Measurements from ENCODE around the gene EFL1.
"Not testable (repeated sequence)": the region's sequence is repeated elsewhere in the genome, so short reads cannot be mapped to it uniquely, and the experiment has no call there.

Gene EFL1

DNA sequence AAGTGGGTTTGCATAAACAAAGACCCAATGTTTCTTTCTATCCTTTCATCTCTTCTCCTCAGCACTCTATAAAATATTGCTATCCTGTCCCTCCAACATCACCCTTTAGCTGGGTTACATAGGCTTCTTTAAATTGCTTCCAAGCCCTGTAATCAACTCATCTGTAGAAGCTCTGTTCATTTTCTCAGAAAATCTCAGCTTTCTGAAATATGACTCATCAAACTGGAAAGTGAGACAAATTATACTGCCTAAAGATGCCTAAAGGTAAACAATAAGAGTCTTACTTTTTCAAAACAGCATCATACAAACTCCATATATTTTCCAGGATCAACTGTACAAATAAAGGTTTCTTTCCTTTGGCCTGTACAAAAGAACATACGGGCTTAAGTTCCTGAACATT lies 33.8 kb downstream of the EFL1 start:
- no peak overlapping the region for H3K14ac ChIP-seq (ENCODE audit: low read length in 2 of 2)
- H3K9me3 ChIP-seq (ENCODE audit: control insufficient read depth, low read length): no peaks in the 10 kb centered on the region
- H4K91ac ChIP-seq (ENCODE audit: low read length): no peak overlapping the region
- H3K18ac ChIP-seq (ENCODE audit: low read depth in 1 of 2, low read length in 2 of 2): no peak overlapping the region
- no peak overlapping the region for H2BK12ac ChIP-seq (ENCODE audit: low read length in 2 of 2)
- no peak overlapping the region for H3K23ac ChIP-seq (ENCODE audit: low read length in 2 of 2)
- peaks cover 0 to 60% of the 10 kb centered on the region in 2 experiments for H3K36me3 ChIP-seq (ENCODE audit: control insufficient read depth in 1 of 2, insufficient read depth in 2 of 2, low read depth in 1 of 2, low read length in 2 of 2)
- no peak overlapping the region for H3K4me2 ChIP-seq (ENCODE audit: low read length, poor library complexity, severe bottlenecking)
- WGBS: 100% methylated on average over 1 of the region's 1 CpG
- H3K4me3 ChIP-seq (ENCODE audit: insufficient read depth in 1 of 2, low read depth in 1 of 2, low read length in 2 of 2): no peak overlapping the region
- no peak overlapping the region for H2AK5ac ChIP-seq (ENCODE audit: low read length, severe bottlenecking)
- H3K79me1 ChIP-seq (replicated peaks; ENCODE audit: low read length, poor library complexity, severe bottlenecking): no peaks in the 10 kb centered on the region
- no peak overlapping the region for H4K8ac ChIP-seq (ENCODE audit: low read length)
- no peak overlapping the region for H3K4ac ChIP-seq (ENCODE audit: low read depth in 1 of 2, low read length in 2 of 2)
- H3K9ac ChIP-seq (ENCODE audit: low read length): no peak overlapping the region
- H2BK5ac ChIP-seq (ENCODE audit: low read depth, low read length, poor library complexity, severe bottlenecking): no peak overlapping the region
- H2BK120ac ChIP-seq (ENCODE audit: low read depth, low read length): no peak overlapping the region
- no peaks in the 10 kb centered on the region for H3K4me1 ChIP-seq (ENCODE audit: control insufficient read depth, insufficient read depth, low read depth, low read length)
- H2AFZ ChIP-seq (ENCODE audit: low read depth, low read length): no peak overlapping the region
- no peak overlapping the region for H2BK15ac ChIP-seq (ENCODE audit: low read depth, poor library complexity, severe bottlenecking)
- no peak overlapping the region for H3K27ac ChIP-seq (ENCODE audit: low read length, poor library complexity, severe bottlenecking)
- H3K27me3 ChIP-seq (ENCODE audit: control insufficient read depth in 1 of 2, insufficient read depth in 1 of 2, low read length in 2 of 2): no peaks in the 10 kb centered on the region
- peak; percentile 22 for DNase-seq

DNA sequence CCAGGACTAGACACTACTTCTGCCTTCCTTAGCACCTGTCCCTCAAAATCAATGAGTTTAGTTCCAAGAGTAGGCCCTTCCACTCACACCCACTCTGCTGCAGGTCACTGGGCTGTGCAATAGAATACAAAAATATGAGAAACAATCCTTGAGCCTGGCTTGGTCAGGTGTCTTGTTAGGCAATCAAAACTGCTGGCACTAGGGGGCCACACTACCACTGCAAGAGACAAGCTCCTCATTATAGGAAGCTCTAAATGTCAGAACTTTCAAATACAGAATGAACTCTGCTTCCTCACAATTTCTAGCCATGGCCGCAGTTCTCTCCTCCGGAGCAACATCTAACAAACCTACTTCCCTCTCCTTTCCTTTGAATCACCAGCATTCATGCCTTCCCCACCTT lies 41.0 kb downstream of the EFL1 start:
- not testable (repeated sequence) for H3K4me1 ChIP-seq (ENCODE audit: control insufficient read depth, insufficient read depth, low read depth, low read length); H3K14ac ChIP-seq (ENCODE audit: low read length in 2 of 2); H3K27ac ChIP-seq (ENCODE audit: low read length, poor library complexity, severe bottlenecking); H2AK5ac ChIP-seq (ENCODE audit: low read length, severe bottlenecking); H2BK120ac ChIP-seq (ENCODE audit: low read depth, low read length); H3K4me2 ChIP-seq (ENCODE audit: low read length, poor library complexity, severe bottlenecking); H4K91ac ChIP-seq (ENCODE audit: low read length); H2BK5ac ChIP-seq (ENCODE audit: low read depth, low read length, poor library complexity, severe bottlenecking); H3K9me3 ChIP-seq (ENCODE audit: control insufficient read depth, low read length); H3K9ac ChIP-seq (ENCODE audit: low read length); H2BK12ac ChIP-seq (ENCODE audit: low read length in 2 of 2); H3K4ac ChIP-seq (ENCODE audit: low read depth in 1 of 2, low read length in 2 of 2); DNase-seq; H3K23ac ChIP-seq (ENCODE audit: low read length in 2 of 2); H2BK15ac ChIP-seq (ENCODE audit: low read depth, poor library complexity, severe bottlenecking); H2AFZ ChIP-seq (ENCODE audit: low read depth, low read length); H3K4me3 ChIP-seq (ENCODE audit: insufficient read depth in 1 of 2, low read depth in 1 of 2, low read length in 2 of 2); H4K8ac ChIP-seq (ENCODE audit: low read length); H3K27me3 ChIP-seq (ENCODE audit: control insufficient read depth in 1 of 2, insufficient read depth in 1 of 2, low read length in 2 of 2); H3K79me1 ChIP-seq (replicated peaks; ENCODE audit: low read length, poor library complexity, severe bottlenecking); H3K18ac ChIP-seq (ENCODE audit: low read depth in 1 of 2, low read length in 2 of 2)
- H3K36me3 ChIP-seq (ENCODE audit: control insufficient read depth in 1 of 2, insufficient read depth in 2 of 2, low read depth in 1 of 2, low read length in 2 of 2): peaks cover 2 to 64% of the 10 kb centered on the region in 2 experiments
- 98% methylated on average over 2 of the region's 2 CpGs for WGBS

DNA sequence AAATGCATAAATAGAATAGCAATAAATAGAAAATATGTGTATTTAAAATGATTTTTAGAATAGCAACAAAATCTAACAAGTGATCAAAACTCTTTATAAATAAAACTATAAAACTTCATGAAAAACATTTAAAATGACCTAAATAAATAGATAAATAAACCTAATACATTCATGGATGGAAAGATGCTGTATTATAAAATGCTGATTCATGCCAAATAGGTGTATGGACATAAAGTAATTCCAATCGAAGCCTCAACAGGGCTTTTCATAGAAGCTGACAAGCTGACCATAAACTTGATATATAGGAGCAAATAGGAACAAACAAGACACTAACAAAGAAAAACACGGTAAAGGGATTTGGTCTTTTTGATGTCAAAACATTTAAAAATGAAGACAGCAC lies 46.4 kb downstream of the EFL1 start:
- peaks cover 2 to 48% of the 10 kb centered on the region in 2 experiments for H3K36me3 ChIP-seq (ENCODE audit: control insufficient read depth in 1 of 2, insufficient read depth in 2 of 2, low read depth in 1 of 2, low read length in 2 of 2)
- not testable (repeated sequence) for DNase-seq; H4K8ac ChIP-seq (ENCODE audit: low read length); H4K91ac ChIP-seq (ENCODE audit: low read length); H3K9ac ChIP-seq (ENCODE audit: low read length); H2BK120ac ChIP-seq (ENCODE audit: low read depth, low read length); H3K23ac ChIP-seq (ENCODE audit: low read length in 2 of 2); H3K4me2 ChIP-seq (ENCODE audit: low read length, poor library complexity, severe bottlenecking); H3K14ac ChIP-seq (ENCODE audit: low read length in 2 of 2); H2BK15ac ChIP-seq (ENCODE audit: low read depth, poor library complexity, severe bottlenecking); H3K9me3 ChIP-seq (ENCODE audit: control insufficient read depth, low read length); H2AFZ ChIP-seq (ENCODE audit: low read depth, low read length); H3K4me1 ChIP-seq (ENCODE audit: control insufficient read depth, insufficient read depth, low read depth, low read length); H3K4ac ChIP-seq (ENCODE audit: low read depth in 1 of 2, low read length in 2 of 2); H2AK5ac ChIP-seq (ENCODE audit: low read length, severe bottlenecking); H3K4me3 ChIP-seq (ENCODE audit: insufficient read depth in 1 of 2, low read depth in 1 of 2, low read length in 2 of 2); H2BK5ac ChIP-seq (ENCODE audit: low read depth, low read length, poor library complexity, severe bottlenecking); H2BK12ac ChIP-seq (ENCODE audit: low read length in 2 of 2); H3K18ac ChIP-seq (ENCODE audit: low read depth in 1 of 2, low read length in 2 of 2); H3K27ac ChIP-seq (ENCODE audit: low read length, poor library complexity, severe bottlenecking); H3K27me3 ChIP-seq (ENCODE audit: control insufficient read depth in 1 of 2, insufficient read depth in 1 of 2, low read length in 2 of 2); H3K79me1 ChIP-seq (replicated peaks; ENCODE audit: low read length, poor library complexity, severe bottlenecking)
- no CpG with 5 or more reads among the region's 2 CpGs for WGBS

DNA sequence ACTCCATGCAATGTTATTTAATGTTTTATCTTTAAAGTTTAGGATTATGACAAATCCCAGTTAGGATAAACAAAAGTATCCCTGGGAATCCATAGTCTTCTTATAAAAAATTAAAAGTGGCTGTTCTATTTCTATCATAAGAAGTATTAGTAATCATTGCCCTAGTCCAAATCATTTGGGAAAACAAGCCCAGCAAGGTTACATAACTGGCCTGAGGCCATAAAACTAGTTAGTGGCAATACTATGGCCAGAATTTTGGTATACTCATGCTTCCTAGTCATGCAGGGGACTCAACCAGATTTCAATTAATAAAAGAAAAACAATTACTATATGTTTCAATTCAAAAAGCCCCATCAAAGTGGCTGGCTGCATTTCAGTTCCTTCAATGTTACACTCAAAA lies 50.3 kb downstream of the EFL1 start:
- not testable (repeated sequence) for H3K4me3 ChIP-seq (ENCODE audit: insufficient read depth in 1 of 2, low read depth in 1 of 2, low read length in 2 of 2); DNase-seq; H3K4ac ChIP-seq (ENCODE audit: low read depth in 1 of 2, low read length in 2 of 2); H3K9ac ChIP-seq (ENCODE audit: low read length); H2BK120ac ChIP-seq (ENCODE audit: low read depth, low read length); H3K27ac ChIP-seq (ENCODE audit: low read length, poor library complexity, severe bottlenecking); H3K9me3 ChIP-seq (ENCODE audit: control insufficient read depth, low read length); H2BK12ac ChIP-seq (ENCODE audit: low read length in 2 of 2); H2BK15ac ChIP-seq (ENCODE audit: low read depth, poor library complexity, severe bottlenecking); H4K91ac ChIP-seq (ENCODE audit: low read length); H2AFZ ChIP-seq (ENCODE audit: low read depth, low read length); H3K14ac ChIP-seq (ENCODE audit: low read length in 2 of 2); H4K8ac ChIP-seq (ENCODE audit: low read length); H2BK5ac ChIP-seq (ENCODE audit: low read depth, low read length, poor library complexity, severe bottlenecking); H3K18ac ChIP-seq (ENCODE audit: low read depth in 1 of 2, low read length in 2 of 2); H3K79me1 ChIP-seq (replicated peaks; ENCODE audit: low read length, poor library complexity, severe bottlenecking); H3K23ac ChIP-seq (ENCODE audit: low read length in 2 of 2); H3K4me1 ChIP-seq (ENCODE audit: control insufficient read depth, insufficient read depth, low read depth, low read length); H2AK5ac ChIP-seq (ENCODE audit: low read length, severe bottlenecking); H3K27me3 ChIP-seq (ENCODE audit: control insufficient read depth in 1 of 2, insufficient read depth in 1 of 2, low read length in 2 of 2); H3K4me2 ChIP-seq (ENCODE audit: low read length, poor library complexity, severe bottlenecking)
- H3K36me3 ChIP-seq (ENCODE audit: control insufficient read depth in 1 of 2, insufficient read depth in 2 of 2, low read depth in 1 of 2, low read length in 2 of 2): peaks cover 0 to 12% of the 10 kb centered on the region in 2 experiments
